ENCODE measurements around the gene MRNIP. TPM values are rescaled to one million over a fixed set of nuclear protein-coding genes. Genes with fewer than 3 reads are reported as not detected.
"Not testable (repeated sequence)": the region's sequence is repeated elsewhere in the genome, so short reads cannot be mapped to it uniquely, and the experiment has no call there.

Gene MRNIP
- polyA plus RNA-seq, 3 donors from 2014 or later: 3.4 to 6.2 (median 4.2) TPM

- no peaks in the 10 kb centered on the region for H3K9me3 Mint-ChIP-seq
- no peak overlapping the region for H3K4me3 Mint-ChIP-seq
- peaks cover 7 to 12% (median 11%) of the 10 kb centered on the region in 3 donors for H3K36me3 Mint-ChIP-seq
Observed at GRCh38 chr5:179872055-179872827, 13.6 kb upstream of the MRNIP start.

GRCh38 chr5:179871533-179871932 is 12.9 kb upstream of the MRNIP start:
- not testable (repeated sequence) for H3K4me3 Mint-ChIP-seq

More at GRCh38 chr5:179872055-179872827, 13.6 kb upstream of the MRNIP start:
- DNase-seq: no peak
- Mint-ChIP-seq H3K4me1 (no peaks in the 10 kb centered on the region), H3K27me3 (ENCODE audit: low read depth in 3 of 3) (peaks cover 0 to 5% (median 0%) of the 10 kb centered on the region in 3 donors), H3K27ac (no peak overlapping the region)

GRCh38 chr5:179870952-179871351 is 12.3 kb upstream of the MRNIP start:
- peaks cover 7 to 11% (median 9%) of the 10 kb centered on the region in 3 donors for H3K36me3 Mint-ChIP-seq
- H3K27me3 Mint-ChIP-seq (ENCODE audit: low read depth in 3 of 3): peaks cover 0 to 5% (median 2%) of the 10 kb centered on the region in 3 donors
- H3K27ac Mint-ChIP-seq: no peak overlapping the region
- H3K9me3 Mint-ChIP-seq: no peaks in the 10 kb centered on the region
- no peak overlapping the region for H3K4me3 Mint-ChIP-seq
- no peak for DNase-seq
- H3K4me1 Mint-ChIP-seq: no peaks in the 10 kb centered on the region

More at GRCh38 chr5:179871533-179871932, 12.9 kb upstream of the MRNIP start:
- DNase-seq; H3K9me3 Mint-ChIP-seq; H3K27me3 Mint-ChIP-seq (ENCODE audit: low read depth in 3 of 3); H3K4me1 Mint-ChIP-seq; H3K27ac Mint-ChIP-seq: not testable (repeated sequence)
- peaks cover 7 to 13% (median 11%) of the 10 kb centered on the region in 3 donors for H3K36me3 Mint-ChIP-seq

GRCh38 chr5:179870403-179870903 is 11.8 kb upstream of the MRNIP start:
- H3K4me3 Mint-ChIP-seq: no peak overlapping the region
- H3K9me3 Mint-ChIP-seq: no peaks in the 10 kb centered on the region
- no peaks in the 10 kb centered on the region for H3K4me1 Mint-ChIP-seq
- H3K36me3 Mint-ChIP-seq: peaks cover 6 to 9% (median 9%) of the 10 kb centered on the region in 3 donors
- H3K27me3 Mint-ChIP-seq (ENCODE audit: low read depth in 3 of 3): peaks cover 0 to 5% (median 2%) of the 10 kb centered on the region in 3 donors
- DNase-seq: no peak
- H3K27ac Mint-ChIP-seq: no peak overlapping the region

- Mint-ChIP-seq H3K27me3 (ENCODE audit: low read depth in 3 of 3) (peaks cover 0 to 5% (median 2%) of the 10 kb centered on the region in 3 donors), H3K9me3 (no peaks in the 10 kb centered on the region), H3K36me3 (peaks cover 3 to 9% (median 6%) of the 10 kb centered on the region in 3 donors), H3K4me3 (no peak overlapping the region), H3K4me1 (no peaks in the 10 kb centered on the region), H3K27ac (no peak overlapping the region)
- no peak for DNase-seq
Observed at GRCh38 chr5:179869641-179870402, 11.2 kb upstream of the MRNIP start.

- H3K36me3 Mint-ChIP-seq: peaks cover 3 to 9% (median 6%) of the 10 kb centered on the region in 3 donors
- H3K27me3 Mint-ChIP-seq (ENCODE audit: low read depth in 3 of 3): peaks cover 0 to 7% (median 2%) of the 10 kb centered on the region in 3 donors
- H3K4me1 Mint-ChIP-seq: no peaks in the 10 kb centered on the region
- no peaks in the 10 kb centered on the region for H3K9me3 Mint-ChIP-seq
- H3K27ac Mint-ChIP-seq: no peak overlapping the region
- no peak overlapping the region for H3K4me3 Mint-ChIP-seq
- no peak for DNase-seq
Observed at GRCh38 chr5:179869101-179869500, 10.5 kb upstream of the MRNIP start.

- H3K27ac Mint-ChIP-seq: no peak overlapping the region
- H3K9me3 Mint-ChIP-seq: no peaks in the 10 kb centered on the region
- H3K27me3 Mint-ChIP-seq (ENCODE audit: low read depth in 3 of 3): peaks cover 0 to 7% (median 2%) of the 10 kb centered on the region in 3 donors
- no peak overlapping the region for H3K4me3 Mint-ChIP-seq
- no peaks in the 10 kb centered on the region for H3K4me1 Mint-ChIP-seq
- peaks cover 3 to 9% (median 6%) of the 10 kb centered on the region in 3 donors for H3K36me3 Mint-ChIP-seq
- no peak for DNase-seq
Observed at GRCh38 chr5:179868541-179868940, 9.9 kb upstream of the MRNIP start.

- H3K36me3 Mint-ChIP-seq: peaks cover 3 to 14% (median 6%) of the 10 kb centered on the region in 3 donors
- no peak overlapping the region for H3K4me3 Mint-ChIP-seq
- no peaks in the 10 kb centered on the region for H3K4me1 Mint-ChIP-seq
- no peak for DNase-seq
- H3K27ac Mint-ChIP-seq: no peak overlapping the region
- H3K27me3 Mint-ChIP-seq (ENCODE audit: low read depth in 3 of 3): peaks cover 0 to 7% (median 2%) of the 10 kb centered on the region in 3 donors
- H3K9me3 Mint-ChIP-seq: no peaks in the 10 kb centered on the region
Observed at GRCh38 chr5:179867476-179867875, 8.9 kb upstream of the MRNIP start.

GRCh38 chr5:179867079-179867465 is 8.5 kb upstream of the MRNIP start:
- Mint-ChIP-seq H3K27me3 (ENCODE audit: low read depth in 3 of 3) (peaks cover 0 to 7% (median 2%) of the 10 kb centered on the region in 3 donors), H3K36me3 (peaks cover 3 to 14% (median 6%) of the 10 kb centered on the region in 3 donors), H3K9me3 (no peaks in the 10 kb centered on the region), H3K4me1 (no peaks in the 10 kb centered on the region), H3K27ac (no peak overlapping the region), H3K4me3 (no peak overlapping the region)
- no peak for DNase-seq

GRCh38 chr5:179866241-179867078 is 7.8 kb upstream of the MRNIP start:
- H3K27ac Mint-ChIP-seq: no peak overlapping the region
- no peak overlapping the region for H3K4me3 Mint-ChIP-seq
- DNase-seq: no peak
- H3K27me3 Mint-ChIP-seq (ENCODE audit: low read depth in 3 of 3): peaks cover 0 to 7% (median 2%) of the 10 kb centered on the region in 3 donors
- peaks cover 3 to 14% (median 6%) of the 10 kb centered on the region in 3 donors for H3K36me3 Mint-ChIP-seq
- H3K9me3 Mint-ChIP-seq: no peaks in the 10 kb centered on the region
- H3K4me1 Mint-ChIP-seq: no peaks in the 10 kb centered on the region

GRCh38 chr5:179865491-179866240 is 7.0 kb upstream of the MRNIP start:
- Mint-ChIP-seq H3K27me3 (ENCODE audit: low read depth in 3 of 3) (peaks cover 0 to 4% (median 2%) of the 10 kb centered on the region in 3 donors), H3K27ac (peak overlapping the region in 1 of 6 donors; percentile 50), H3K4me3 (no peak overlapping the region), H3K4me1 (no peaks in the 10 kb centered on the region), H3K9me3 (no peaks in the 10 kb centered on the region), H3K36me3 (peaks cover 0 to 9% (median under 1%) of the 10 kb centered on the region in 3 donors)
- DNase-seq: no peak

GRCh38 chr5:179864686-179865085 is 6.1 kb upstream of the MRNIP start:
- H3K4me1 Mint-ChIP-seq: no peaks in the 10 kb centered on the region
- no peak overlapping the region for H3K27ac Mint-ChIP-seq

More at GRCh38 chr5:179864686-179865085, 6.1 kb upstream of the MRNIP start:
- no peaks in the 10 kb centered on the region for H3K9me3 Mint-ChIP-seq
- H3K27me3 Mint-ChIP-seq (ENCODE audit: low read depth in 3 of 3): peaks cover 0 to 6% (median 2%) of the 10 kb centered on the region in 3 donors
- DNase-seq: no peak
- no peak overlapping the region for H3K4me3 Mint-ChIP-seq
- peaks cover 0 to 8% (median 0%) of the 10 kb centered on the region in 3 donors for H3K36me3 Mint-ChIP-seq

All from immature natural killer cell (primary cell).